GM21723 (cell line): ENCODE results near the gene TPI1.
A peak's percentile ranks its signal among the peaks of the same experiment; 100 is the strongest.

Source experiments
- ATAC-seq: cut with Tn5 transposase; IDR thresholded peaks from one replicate; pipeline ENCODE4 v1.9.1; 2021; ENCODE audit warnings: mild to moderate bottlenecking, moderate library complexity; ENCODE audit not compliant: unreplicated experiment

Gene TPI1

GRCh38 chr12:6914947-6915788, 47.8 kb downstream of the TPI1 start:
- ATAC-seq = peak; percentile 14

- ATAC-seq = no peak
These were observed 48.5 kb downstream of the TPI1 start for GRCh38 chr12:6915789-6916285.

DNA sequence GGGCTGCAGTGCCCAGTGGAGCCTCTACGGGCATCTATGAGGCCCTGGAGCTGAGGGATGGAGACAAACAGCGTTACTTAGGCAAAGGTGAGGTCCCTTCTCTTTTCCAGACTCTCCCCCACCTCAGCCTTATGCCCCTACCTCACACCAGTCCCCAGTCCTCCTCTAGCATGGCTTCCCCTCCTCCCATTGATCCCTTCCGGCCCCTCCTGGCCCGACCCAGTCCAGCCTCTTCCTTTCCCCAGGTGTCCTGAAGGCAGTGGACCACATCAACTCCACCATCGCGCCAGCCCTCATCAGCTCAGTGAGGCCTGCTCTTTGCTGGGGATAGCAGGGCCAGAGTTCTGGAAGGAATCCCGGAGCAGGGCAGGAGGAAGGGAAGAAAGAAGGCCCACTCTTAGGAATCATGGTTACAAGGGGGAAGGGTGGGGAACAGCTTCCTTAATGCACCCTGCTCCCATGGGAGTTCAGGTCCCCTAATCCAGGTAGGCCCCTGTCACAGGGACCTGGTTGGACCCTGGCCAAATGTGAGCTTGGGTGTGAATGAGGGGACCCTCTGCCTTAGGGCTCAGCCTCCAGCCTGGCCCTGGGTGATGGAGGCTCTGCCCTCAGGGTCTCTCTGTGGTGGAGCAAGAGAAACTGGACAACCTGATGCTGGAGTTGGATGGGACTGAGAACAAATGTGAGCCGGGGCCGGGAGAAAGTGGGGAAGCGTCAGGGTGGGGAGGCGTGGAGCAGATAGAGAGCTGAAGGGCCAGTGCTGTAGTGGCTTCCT, 49.3 kb downstream of the TPI1 start:
- ATAC-seq = no peak

GRCh38 chr12:6917491-6918231, 50.3 kb downstream of the TPI1 start:
- no peak for ATAC-seq

DNA sequence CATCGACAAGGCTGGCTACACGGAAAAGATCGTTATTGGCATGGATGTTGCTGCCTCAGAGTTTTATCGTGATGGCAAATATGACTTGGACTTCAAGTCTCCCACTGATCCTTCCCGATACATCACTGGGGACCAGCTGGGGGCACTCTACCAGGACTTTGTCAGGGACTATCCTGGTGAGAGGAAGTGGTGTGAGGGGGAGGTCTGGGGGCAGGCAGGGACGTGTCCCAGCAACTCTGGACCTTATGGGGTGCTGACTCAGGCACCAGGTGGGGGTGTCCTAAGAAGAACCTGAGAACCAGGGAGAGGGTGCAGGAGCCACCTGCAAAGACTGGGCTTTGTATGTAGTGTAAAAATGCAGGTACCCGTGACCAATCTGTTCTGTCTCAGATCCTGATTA, 52.3 kb downstream of the TPI1 start:
- ATAC-seq = no peak
